ENCODE results near the gene SH2B3. TPM values are rescaled to one million over a fixed set of nuclear protein-coding genes. Genes with fewer than 3 reads are reported as not detected.

The SH2B3 gene
- total RNA-seq, 3 donors from 2014 or later, result 16.5 to 22.4 (median 20.5) TPM

- no peak for TF ChIP-seq CTCF (IDR thresholded peaks at IDR 0.05)
- ATAC-seq (peak; percentile 12), DNase-seq (no peak)
- H3K36me3 ChIP-seq (ENCODE audit: low read depth), result no peaks in the 10 kb centered on the region
- H3K4me3 ChIP-seq, result no peak overlapping the region
- no peaks in the 10 kb centered on the region for H3K9me3 ChIP-seq
- H3K4me1 ChIP-seq (ENCODE audit: low read depth), result peaks cover 54% of the 10 kb centered on the region
- intact Hi-C loops (cut with DNase I, micrococcal nuclease), result no loop called here
Measured at GRCh38 chr12:111443586-111443985, 37.9 kb downstream of the SH2B3 start.

- TF ChIP-seq CTCF (IDR thresholded peaks at IDR 0.05), result no peak
- Histone ChIP-seq H3K4me1 (ENCODE audit: low read depth) (peaks cover 54% of the 10 kb centered on the region), H3K36me3 (ENCODE audit: low read depth) (no peaks in the 10 kb centered on the region), H3K4me3 (no peak overlapping the region), H3K9me3 (no peaks in the 10 kb centered on the region)
- intact Hi-C loops (cut with DNase I, micrococcal nuclease), result no loop called here
- no peak for ATAC-seq
- peak in 1 of 3 donors; percentile 5 for DNase-seq
Measured at GRCh38 chr12:111444314-111444924, 38.7 kb downstream of the SH2B3 start.

- Histone ChIP-seq H3K4me1 (ENCODE audit: low read depth) (peaks cover 54% of the 10 kb centered on the region), H3K4me3 (no peak overlapping the region), H3K36me3 (ENCODE audit: low read depth) (no peaks in the 10 kb centered on the region), H3K9me3 (no peaks in the 10 kb centered on the region)
- peak; percentile 66 to 86 (median 68) for DNase-seq
- no peak for TF ChIP-seq CTCF (IDR thresholded peaks at IDR 0.05)
- ATAC-seq, result peak; percentile 57
- intact Hi-C loops (cut with DNase I, micrococcal nuclease), result loop anchor here in 1 of 2 donors (5.0 kb wide), 1 partner anchor 43 kb away; no protein-coding TSS in a partner anchor
Measured at GRCh38 chr12:111444925-111445725, 39.4 kb downstream of the SH2B3 start.

GRCh38 chr12:111445726-111446581 is 40.2 kb downstream of the SH2B3 start:
- no peak for TF ChIP-seq CTCF (IDR thresholded peaks at IDR 0.05)
- Histone ChIP-seq H3K4me1 (ENCODE audit: low read depth) (peaks cover 54% of the 10 kb centered on the region), H3K9me3 (no peaks in the 10 kb centered on the region), H3K36me3 (ENCODE audit: low read depth) (no peaks in the 10 kb centered on the region), H3K4me3 (no peak overlapping the region)
- peak; percentile 71 to 75 (median 73) for DNase-seq
- ATAC-seq, result peak; percentile 66
- intact Hi-C loops (cut with DNase I, micrococcal nuclease), result loop anchor here in 1 of 2 donors (5.0 kb wide), 1 partner anchor 44 kb away; no protein-coding TSS in a partner anchor

All from mucosa of descending colon (tissue), 3 donors.